Subcutaneous adipose tissue (tissue), 4 donors: ENCODE results near the gene DGUOK. TPM values are rescaled to one million over a fixed set of nuclear protein-coding genes. Genes with fewer than 3 reads are reported as not detected.

ENCODE experiments used
- CTCF ChIP-seq: fragments of 450-650 bp; IDR thresholded peaks from one replicate; pipeline ENCODE4 v1.5.1; 2016; ENCODE audit warnings: low read depth, mild to moderate bottlenecking, control low read depth, antibody characterized with exemption, moderate library complexity
- total RNA-seq, 4 donors: library from RNA; depleted of rRNA; stranded (reverse); fragments of >200 nt; gene quantifications; one replicate each; pipeline ENCODE4 v1.1.0, GENCODE V29; 2016

Gene DGUOK
- total RNA-seq, 4 donors from 2014 or later, result 34.8 to 54.0 (median 45.8) TPM

- TF ChIP-seq CTCF, result no peak
Measured at GRCh38 chr2:73937899-73938298, 11.2 kb downstream of the DGUOK start.

- TF ChIP-seq CTCF, result no peak
Measured at GRCh38 chr2:73938718-73939352, 12.2 kb downstream of the DGUOK start.

GRCh38 chr2:73939419-73939818 lies 12.7 kb downstream of the DGUOK start:
- no peak for TF ChIP-seq CTCF

- no peak for TF ChIP-seq CTCF
Measured at GRCh38 chr2:73942664-73943063, 16.0 kb downstream of the DGUOK start.

- TF ChIP-seq CTCF, result no peak
Measured at GRCh38 chr2:73944714-73945113, 18.0 kb downstream of the DGUOK start.

GRCh38 chr2:73946215-73946614 lies 19.5 kb downstream of the DGUOK start:
- no peak for TF ChIP-seq CTCF

- TF ChIP-seq CTCF, result no peak
Measured at GRCh38 chr2:73946666-73947065, 20.0 kb downstream of the DGUOK start.
